NCI-H345 treated with DMSO at 0.1 percent for 48 hours (cell line): ENCODE data around the gene PIK3R6.
"Not testable (repeated sequence)": the region's sequence is repeated elsewhere in the genome, so short reads cannot be mapped to it uniquely, and the experiment has no call there.

Experiments
- DNase-seq: peaks from one replicate; lab custom pipeline; 2025; ENCODE audit not compliant: unreplicated experiment; lab: John Stamatoyannopoulos, UW

PIK3R6 gene

DNA sequence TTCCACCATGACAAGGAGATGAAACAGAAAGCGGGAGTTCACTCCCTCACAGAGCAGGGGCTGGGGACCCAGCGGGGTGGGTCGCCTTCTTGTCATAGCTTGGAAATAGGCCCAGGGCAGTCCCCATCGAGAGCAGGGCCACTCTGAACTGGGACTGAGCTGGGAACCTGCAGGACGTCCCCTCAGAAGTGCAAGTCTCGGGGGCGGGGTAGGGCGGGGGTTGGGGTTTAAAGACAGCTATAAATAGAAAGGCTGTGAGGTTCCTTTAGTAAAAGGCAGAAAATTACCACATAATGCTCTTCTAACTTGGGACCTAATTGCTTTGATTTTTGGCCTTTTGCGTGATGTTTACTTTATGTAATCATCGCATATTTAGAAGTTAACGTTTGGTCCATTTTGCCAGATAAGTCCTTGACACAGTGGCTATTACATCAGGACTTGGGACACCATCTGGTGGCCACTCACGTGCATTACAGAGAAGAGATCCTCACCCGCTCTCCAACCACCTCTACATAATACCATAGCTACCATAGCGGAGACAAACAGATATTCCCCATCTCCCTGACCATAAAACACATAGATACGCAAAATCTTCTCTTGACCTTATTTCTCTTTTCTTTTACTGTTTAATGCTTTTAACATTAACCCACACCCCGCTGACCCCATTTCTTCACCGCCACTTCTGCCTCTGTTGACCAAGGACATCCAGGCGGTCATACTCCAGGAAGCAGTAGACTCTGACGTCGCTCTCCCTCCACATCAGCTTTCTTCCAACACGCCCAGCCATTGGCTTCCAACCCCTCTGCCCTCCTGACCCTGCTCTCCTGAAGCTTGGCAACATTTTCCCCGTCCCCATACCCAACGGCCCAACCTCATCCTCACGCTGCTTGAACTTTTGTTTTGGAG lies 27.5 kb upstream of the PIK3R6 start:
- peak; percentile 15 for DNase-seq

DNA sequence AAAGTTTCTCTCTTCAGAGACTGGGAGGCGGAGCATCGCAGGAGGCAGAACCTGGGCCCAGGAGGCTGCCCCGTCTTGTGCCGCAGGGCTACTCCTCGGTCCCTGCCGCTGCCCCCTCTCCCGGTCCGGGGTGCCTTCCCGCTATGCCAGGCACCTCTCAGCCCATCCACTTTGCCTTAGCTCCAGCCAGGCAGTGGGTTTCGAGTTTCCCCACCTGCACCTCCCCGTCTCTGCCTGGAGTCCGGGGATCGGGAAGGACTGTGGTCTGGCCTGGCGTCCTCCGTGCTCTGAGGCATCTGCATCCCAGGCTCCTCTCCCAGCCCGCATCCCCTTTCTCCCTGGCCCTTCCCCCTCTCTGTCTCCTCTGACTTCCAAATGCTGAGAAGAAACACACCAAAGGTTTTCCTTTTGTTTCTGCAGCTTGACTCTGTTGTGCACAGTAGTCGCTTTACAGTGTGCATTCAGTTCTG lies 26.8 kb upstream of the PIK3R6 start:
- DNase-seq = no peak

DNA sequence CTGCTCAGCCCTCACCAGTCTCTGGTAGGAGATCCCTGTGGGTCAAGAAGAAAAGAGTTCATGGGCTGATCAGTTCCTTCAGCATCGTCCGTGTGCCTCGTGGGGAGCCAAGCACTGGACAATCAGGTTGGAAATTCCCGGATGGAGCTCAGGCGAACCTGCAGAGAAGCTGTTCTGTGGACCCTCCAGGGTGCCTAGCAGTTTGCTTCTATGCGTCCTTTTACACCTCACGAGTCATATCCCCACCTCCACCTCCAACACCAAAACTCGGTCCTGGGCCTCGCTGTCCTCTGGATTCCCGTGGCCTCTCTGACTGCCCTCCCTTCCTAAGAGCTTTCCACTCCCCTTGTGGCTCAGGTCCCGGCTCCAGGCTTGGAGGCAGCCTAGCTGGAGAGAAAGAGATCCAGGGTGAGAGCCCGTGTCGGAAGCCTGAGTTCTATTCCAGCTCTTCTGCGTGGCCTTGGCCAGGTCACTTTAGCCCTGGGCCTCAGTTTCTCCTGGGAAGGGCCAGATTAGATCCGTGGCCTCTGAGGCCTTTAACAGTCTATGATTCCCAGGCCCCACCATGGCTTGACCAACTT lies 26.2 kb upstream of the PIK3R6 start:
- DNase-seq = no peak

DNA sequence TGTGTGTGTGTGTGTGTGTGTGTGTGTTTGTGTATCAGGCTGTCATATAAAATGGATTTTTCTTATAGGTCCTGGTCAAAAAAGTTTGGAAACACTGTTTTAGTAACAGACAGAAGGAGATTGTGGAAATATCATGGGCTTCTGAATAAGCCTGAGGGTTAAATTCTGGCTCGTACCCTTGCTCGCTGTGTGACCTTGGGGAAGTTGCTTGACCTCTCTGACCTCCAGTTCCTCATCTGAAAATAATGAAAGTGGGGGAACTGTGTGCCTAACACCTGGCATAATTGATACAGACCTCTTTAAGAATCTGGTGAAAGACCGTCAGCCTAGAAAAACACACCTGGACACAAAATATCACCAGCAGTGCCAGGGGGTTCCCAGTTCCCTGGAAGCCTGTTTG lies 25.6 kb upstream of the PIK3R6 start:
- no peak for DNase-seq

DNA sequence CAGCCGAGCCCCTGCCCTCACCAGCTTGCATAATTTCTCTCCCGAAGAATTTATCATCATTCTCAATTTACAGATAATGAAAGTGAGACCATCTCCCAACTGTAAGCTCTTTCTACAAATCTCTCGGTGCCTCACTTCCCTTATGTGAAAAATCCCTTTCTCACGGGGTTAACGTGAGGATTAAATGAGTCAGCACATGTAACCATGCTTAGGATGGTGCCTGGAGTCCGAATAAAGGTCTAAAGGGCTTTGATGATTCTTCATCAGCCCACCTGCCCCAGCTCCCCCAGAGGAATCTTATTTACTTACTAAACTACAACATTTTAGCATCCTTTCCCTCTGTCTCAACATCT lies 24.8 kb upstream of the PIK3R6 start:
- no peak for DNase-seq

DNA sequence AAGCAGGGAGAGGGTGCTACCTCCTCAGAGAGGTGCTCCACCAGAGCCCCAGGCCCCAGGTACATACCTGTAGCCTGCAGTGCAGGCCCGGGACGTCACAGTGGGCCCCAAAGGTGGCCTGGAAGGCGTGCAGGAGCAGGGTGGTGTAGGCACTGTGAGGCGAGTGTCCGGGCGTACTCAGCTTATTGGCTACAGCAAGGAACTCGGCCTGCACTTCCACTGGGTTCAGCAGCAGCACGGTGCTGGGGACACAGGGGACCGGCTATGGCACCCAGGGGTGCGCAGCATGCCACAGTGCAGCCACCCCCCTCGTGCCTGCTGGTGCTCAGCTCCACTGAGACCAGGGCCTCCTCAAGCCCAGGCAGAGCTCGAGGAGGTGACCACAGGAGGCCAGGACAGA lies 23.2 kb upstream of the PIK3R6 start:
- DNase-seq = no peak

DNA sequence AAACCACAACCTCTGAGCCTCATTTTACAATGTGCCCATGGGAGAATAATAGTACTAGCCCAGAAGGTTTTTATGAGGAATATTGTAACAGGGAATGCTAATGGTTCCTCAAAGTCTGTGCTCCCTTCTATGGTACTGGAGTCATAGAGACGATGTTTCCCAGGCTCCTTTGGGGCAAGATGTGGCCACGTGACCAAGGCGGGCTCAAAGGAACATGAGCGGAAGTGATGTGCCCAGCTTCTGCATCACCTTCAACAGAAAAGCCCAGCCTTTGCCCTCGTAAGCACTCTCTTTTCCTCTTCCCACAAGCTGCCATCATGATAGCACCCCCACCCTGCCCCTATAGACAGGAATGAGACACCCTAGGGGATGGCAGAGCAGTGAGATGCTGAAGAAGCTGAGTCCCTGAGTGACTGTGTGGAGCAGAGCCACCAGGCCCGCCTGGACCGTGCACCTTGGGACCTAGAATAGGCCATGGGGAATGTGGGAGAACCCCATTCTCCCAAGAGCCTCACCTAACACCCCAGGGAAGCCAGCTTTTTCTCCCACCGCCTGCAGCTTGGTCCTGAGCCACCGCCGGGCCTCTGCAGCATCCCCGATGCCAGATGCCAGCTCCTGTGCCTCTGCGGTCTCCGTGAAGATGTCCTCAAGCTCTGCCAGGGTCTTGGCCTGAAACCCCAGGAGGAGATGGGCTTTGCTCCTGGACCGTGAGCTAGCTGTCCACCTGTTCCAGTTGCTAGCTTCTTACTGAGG lies 22.2 kb upstream of the PIK3R6 start:
- no peak for DNase-seq

DNA sequence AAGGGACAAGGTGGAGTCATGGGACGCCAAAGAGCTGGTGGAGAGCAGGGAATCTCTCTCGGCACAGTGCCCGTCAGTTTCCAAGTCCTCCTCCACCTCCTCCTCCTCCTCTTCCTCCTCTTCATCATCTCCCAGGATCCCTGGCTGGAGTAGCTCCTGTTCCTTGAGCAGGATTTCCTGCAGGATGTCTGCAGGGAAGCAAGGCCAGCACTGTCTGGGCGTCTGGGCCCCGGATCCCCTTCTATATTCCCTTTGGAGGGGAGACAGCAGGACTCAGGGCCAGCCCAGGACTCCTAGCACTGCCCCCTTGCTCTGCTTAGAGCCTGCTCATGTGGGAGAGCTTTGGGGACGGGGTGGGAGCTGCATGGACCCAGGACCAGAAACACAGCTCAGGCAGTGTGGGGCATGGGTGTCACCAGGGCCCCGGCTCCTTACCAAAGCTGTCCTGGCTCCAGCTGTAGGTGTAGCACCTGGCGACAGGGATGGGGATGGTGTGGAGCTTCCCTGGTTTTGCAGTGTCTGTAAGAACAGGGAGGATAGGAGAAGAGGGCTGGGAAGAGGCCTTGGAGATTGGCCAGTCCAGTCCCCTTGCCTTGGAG lies 21.3 kb upstream of the PIK3R6 start:
- DNase-seq = no peak

DNA sequence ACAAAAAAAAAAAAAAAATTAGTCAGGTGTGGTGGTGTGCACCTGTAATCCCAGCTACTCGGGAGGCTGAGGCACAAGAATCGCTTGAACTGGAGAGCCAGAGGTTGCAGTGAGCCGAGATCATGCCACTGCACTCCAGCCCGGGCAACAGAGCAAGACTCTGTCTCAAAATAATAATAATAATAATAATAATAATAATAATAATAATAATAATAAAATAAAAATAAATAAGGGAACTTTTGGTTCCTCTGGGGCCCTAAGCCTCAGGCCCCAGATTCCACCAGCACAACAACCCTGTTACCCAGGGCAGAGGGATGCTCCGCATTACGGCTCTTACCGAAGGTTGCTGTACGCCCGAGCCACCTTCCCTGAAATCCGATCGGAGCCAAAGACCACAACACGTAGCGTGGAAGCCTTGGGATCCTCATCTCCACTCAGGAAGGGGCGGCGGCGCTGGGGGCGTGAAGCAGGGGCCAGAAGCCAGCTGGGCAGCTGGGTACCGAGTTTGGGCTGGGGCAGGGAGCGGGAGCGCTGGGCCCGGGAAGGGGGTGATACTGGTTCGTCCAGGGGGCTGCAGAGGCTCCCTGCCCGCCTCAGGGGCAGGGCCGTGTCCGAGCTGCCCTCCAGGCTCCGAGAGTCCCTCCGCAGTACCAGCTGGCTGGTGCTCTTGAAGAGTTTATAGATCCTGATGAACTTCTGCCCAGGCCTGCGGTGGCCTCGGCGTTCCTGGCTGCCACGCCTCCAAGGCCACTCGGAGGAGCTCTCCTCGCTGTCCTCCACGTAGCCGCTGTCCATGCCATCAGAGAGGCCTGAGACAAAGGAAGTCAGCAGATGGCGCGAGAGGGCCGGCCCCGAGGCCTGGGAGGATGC lies 20.6 kb upstream of the PIK3R6 start:
- no peak for DNase-seq

DNA sequence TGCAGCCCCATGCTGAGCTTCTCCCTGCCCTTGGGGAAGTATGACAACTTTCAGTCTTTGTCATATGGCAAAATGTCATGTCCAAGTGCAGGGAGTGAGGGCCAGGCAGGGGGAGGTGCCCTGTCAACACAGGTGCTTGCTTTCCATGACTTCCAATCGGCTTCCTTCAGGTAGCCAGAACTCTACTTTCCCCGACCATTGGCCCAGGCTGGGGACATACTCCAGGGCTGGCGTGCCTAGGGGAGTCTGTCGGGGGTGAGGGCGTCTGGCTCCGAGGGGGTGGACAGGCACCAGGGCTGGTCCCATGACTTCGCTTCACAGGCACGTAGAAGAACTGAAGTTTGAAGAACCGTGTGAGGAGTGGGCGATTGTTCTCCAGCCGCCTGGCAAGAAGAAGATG lies 19.8 kb upstream of the PIK3R6 start:
- no peak for DNase-seq

DNA sequence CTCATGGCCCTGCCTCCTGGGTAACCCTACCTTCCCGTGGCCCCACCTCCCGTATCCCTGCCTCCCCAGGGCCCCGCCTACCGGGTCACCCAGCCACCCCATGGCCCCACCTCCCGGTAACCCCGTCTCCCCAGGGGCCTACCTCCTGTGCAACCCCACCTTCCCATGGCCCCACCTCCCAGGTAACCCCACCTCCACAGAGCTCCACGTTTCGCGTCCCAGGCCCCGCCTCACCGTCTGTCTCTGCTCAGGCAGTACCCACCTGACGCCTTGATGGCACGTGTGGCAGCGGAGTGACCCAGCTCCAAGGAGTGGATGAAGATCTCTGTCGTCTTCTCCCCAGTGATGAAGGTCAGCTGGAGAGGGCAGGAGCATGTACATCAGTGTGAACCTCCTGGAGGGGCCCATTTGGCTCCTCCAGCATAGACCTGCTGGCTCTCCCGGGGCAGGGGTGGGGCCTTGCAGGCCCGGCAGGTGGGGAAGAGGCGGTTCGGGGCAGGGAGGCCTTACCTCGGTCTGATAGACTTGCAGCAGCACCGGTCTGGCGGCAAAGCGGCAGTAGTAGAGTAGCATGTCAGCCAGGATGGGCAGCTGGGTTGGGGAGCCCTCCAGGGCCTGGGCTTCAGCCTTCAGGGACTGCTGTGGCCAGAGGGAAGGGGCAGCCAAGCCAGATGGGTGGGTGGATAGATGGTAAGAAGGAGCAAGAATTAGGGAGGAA lies 18.7 kb upstream of the PIK3R6 start:
- DNase-seq = no peak

DNA sequence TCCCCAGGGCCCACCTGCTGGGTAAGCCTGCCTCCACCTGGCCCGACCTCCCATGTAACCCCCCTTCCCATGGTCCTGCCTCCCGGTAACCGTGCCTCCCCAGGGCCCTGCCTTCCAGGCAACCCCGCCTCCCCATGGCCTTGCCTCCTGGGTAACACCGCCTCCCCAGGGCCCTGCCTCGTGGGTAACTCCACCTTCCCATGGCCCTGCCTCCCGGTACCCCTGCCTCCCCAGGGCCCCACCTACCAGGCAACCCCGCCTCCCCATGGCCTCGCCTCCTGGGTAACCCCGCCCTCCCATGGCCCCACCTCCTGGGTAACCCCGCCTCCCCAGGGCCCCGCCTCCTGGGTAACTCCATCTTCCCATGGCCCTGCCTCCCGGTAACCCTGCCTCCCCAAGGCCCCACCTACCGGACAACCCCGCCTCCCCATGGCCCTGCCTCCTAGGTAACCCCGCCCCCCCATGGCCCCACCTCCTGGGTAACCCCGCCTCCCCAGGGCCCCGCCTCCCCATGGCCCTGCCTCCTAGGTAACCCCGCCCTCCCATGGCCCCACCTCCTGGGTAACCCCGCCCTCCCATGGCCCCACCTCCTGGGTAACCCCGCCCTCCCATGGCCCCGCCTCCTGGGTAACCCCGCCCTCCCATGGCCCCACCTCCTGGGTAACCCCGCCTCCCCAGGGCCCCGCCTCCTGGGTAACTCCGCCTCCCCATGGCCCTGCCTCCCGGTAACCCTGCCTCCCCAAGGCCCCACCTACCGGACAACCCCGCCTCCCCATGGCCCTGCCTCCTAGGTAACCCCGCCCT lies 17.9 kb upstream of the PIK3R6 start:
- not testable (repeated sequence) for DNase-seq

DNA sequence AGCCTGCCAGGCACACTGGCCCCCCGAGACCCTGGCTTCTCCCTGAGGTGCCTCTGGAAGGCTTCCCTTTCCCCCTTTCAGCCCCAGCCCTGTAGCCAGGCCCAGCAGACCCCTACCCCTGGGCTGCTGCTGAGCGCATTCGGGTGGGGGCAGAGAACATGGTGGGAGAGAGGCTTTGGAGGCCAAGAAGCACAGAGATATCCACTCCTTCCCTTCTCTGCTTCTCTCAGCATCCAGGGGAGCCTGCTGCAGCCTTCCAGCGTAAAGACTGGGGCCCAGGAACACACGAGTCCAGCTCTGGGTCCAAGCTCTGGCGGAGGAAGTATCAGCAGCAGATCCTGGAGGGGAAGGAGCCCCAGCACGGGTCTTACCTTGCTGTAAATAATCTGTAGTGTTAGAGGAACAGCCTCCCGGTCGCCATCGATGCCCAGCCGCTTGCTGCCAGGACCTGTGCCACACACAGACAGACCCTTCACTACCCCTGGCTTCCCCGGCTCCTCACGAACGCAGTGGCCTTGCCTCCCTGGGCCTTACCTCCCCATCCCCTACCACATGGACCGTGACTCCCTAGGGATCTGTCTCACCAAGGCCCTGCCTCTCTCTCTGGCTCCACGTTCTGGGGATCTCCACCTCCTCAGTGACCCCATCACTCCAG lies 17.0 kb upstream of the PIK3R6 start:
- no peak for DNase-seq

DNA sequence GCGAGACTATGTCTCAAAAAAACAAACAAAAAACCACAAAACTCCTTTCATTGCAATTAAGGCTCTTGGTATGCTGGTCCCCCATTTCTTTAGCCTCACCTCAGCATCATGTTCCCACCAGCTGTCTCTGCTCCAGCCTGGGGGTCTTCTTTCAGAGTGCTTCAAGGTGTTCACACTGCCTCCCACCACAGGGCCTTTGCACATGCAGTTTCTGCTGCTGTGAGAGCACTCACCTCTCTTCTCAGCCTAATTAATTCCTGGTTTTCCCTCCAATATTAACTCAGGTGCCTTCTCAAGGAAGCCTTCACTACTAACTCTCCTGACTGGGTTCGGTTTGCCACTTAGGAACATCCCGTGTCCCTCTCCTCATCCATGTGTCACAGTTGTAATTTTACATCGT lies 15.9 kb upstream of the PIK3R6 start:
- DNase-seq = no peak

DNA sequence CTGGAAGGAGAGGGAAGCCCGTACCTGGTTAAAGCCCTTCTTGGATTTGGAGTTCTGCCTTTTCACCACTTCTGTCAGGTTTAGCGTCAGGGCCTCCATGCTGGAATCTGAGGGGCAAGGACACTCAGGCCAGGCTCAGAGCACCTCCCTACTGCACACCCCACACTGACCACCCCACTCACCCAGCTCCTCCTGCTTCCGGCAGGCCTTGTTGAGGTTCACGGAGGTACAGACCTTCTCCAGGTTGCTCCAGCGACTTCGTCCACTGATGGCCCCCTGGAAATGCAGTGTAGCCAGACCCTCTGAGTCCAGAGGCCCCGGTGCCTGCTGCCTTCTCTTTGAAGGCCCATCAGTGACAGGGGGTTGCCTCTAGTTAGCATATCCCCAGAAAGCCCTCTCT lies 14.1 kb upstream of the PIK3R6 start:
- DNase-seq = no peak

DNA sequence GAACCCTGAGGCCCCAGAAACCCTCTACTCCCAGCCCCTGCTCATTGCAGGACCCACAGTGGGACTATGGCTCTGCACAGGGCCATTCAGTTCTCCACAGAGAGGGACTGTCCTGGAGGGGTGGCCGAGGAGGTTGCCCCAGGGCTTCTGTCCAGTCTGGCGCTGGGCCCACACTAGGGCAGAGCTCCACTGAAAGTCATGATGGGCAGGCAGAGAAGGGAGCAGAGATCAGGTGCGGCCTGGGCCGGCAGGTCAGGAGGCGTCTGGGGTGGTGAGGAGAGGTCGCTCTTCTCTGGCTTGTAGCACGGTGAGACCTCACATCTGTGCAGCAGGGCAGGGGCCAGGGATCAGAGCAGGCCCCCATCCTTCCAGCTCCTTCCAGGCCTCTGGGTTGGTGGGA lies 13.0 kb upstream of the PIK3R6 start:
- no peak for DNase-seq

DNA sequence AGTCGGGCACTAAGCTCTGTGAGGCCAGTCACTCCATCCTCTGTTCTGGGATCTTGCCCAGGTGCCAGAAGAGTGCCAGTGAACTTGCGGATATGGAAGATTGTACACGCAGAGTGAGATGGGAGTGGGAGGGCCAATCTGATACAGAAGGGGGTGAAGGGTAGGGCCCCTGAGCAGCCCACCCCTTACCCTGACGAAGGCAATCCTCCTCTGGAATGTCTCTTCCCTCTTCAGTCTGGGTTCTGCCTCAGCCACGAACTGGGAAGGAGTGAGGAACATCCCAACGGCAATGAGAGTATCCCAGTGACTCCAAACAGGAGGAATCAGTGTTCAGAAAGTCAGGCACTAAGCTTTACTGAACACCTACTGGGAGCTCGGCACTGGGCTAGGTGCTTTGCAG lies 11.9 kb upstream of the PIK3R6 start:
- DNase-seq = no peak

DNA sequence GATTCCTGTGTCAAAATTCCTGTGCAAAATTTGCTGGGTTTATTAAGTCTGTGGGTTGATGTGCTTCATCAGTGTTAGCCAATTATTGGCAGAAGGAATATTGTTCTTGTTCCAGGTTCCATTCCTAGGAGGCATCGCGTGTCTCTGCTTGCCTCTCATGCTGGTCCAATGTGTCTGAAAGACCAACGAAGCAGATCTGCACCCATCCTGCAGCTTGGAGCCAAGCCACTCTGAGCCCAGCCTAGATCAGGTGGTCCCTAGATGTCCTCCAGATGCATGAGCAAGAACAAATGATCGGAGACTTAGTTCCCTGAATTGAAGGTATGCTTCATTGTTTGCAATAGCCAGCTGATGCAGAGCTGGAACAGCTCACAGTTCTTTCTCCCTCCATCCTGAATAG lies 10.5 kb upstream of the PIK3R6 start:
- DNase-seq = no peak

DNA sequence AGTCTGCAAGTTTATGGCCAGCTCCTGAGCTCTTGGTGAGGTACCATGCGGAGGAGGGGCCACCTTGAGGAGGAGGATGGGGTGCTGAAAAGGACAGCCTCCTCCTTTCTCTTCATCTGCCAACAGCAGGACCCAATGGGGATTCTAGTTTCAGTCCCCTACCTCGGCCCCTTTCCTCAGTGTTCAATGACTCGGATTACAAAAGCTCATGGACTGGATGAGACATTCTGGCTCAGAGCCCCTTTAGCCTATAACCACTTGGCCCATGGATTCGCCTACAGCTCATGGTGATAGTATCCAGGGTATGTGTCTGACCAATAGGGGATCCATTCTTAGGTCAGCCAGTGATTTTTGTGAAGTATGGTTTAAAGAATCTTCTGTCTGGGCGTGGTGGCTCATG lies 8.5 kb upstream of the PIK3R6 start:
- no peak for DNase-seq
